OCI-LY1 (cell line): ENCODE results near the gene WNK1.
"Not testable (repeated sequence)": the region's sequence is repeated elsewhere in the genome, so short reads cannot be mapped to it uniquely, and the experiment has no call there.

Experiments used
- H2AFZ ChIP-seq: fragments of 200-600 bp; sonication (generic), shearing (Covaris generic); 2 replicates; pipeline ENCODE4 v1.6.0; 2014; ENCODE audit warnings: antibody characterized with exemption, mild to moderate bottlenecking, low read length
- H3F3A ChIP-seq: fragments of 200-600 bp; sonication (generic), shearing (Covaris generic); 2 replicates; pipeline ENCODE4 v1.6.0; 2014; ENCODE audit warnings: mild to moderate bottlenecking, antibody characterized with exemption, low read length, moderate library complexity; ENCODE audit not compliant: insufficient read depth
- H3K27ac ChIP-seq: fragments of 200-600 bp; sonication (generic); 2 replicates; pipeline ENCODE4 v1.5.1; 2014; ENCODE audit warnings: low read length, mixed run types, mild to moderate bottlenecking, low read depth; ENCODE audit not compliant: poor library complexity, severe bottlenecking
- H3K27me3 ChIP-seq: fragments of 200-600 bp; sonication (generic); 2 replicates; pipeline ENCODE4 v1.6.0; 2014; ENCODE audit warnings: antibody characterized with exemption, mild to moderate bottlenecking, low read length, moderate library complexity; ENCODE audit not compliant: insufficient read depth
- H3K36me3 ChIP-seq: fragments of 200-600 bp; sonication (generic); 2 replicates; pipeline ENCODE4 v1.6.1; 2014; ENCODE audit warnings: mild to moderate bottlenecking, antibody characterized with exemption, low read length, moderate library complexity, mixed read lengths; ENCODE audit not compliant: insufficient read depth
- H3K4me1 ChIP-seq: fragments of 200-600 bp; sonication (generic); 2 replicates; pipeline ENCODE4 v1.5.1; 2014; ENCODE audit warnings: mild to moderate bottlenecking, low read length, moderate library complexity; ENCODE audit not compliant: insufficient read depth, severe bottlenecking
- H3K4me2 ChIP-seq: fragments of 200-600 bp; sonication (generic), shearing (Covaris generic); 2 replicates; pipeline ENCODE4 v1.6.1; 2014; ENCODE audit warnings: low read length
- H3K4me3 ChIP-seq: fragments of 200-600 bp; sonication (generic); 2 replicates; pipeline ENCODE4 v1.5.1; 2014; ENCODE audit warnings: low read length, low read depth, mild to moderate bottlenecking, mixed read lengths; ENCODE audit not compliant: poor library complexity, severe bottlenecking
- H3K79me2 ChIP-seq: fragments of 200-600 bp; shearing (Covaris generic); 2 replicates; pipeline ENCODE4 v1.6.1; 2016; ENCODE audit warnings: mixed run types, low read length, mixed read lengths; ENCODE audit not compliant: insufficient read depth
- H3K9ac ChIP-seq: fragments of 200-600 bp; sonication (generic), shearing (Covaris generic); 2 replicates; pipeline ENCODE4 v1.6.1; 2014; ENCODE audit warnings: mild to moderate bottlenecking, low read length, mixed read lengths
- H3K9me2 ChIP-seq: fragments of 200-600 bp; sonication (generic), shearing (Covaris generic); 2 replicates; pipeline ENCODE4 v1.6.1; 2014; ENCODE audit warnings: low read depth, mild to moderate bottlenecking, low read length, mixed read lengths
- H3K9me3 ChIP-seq: fragments of 200-600 bp; shearing (Covaris generic); 2 replicates; pipeline ENCODE4 v1.6.1; 2014; ENCODE audit warnings: low read length, mixed read lengths
- H4K20me1 ChIP-seq: fragments of 200-600 bp; sonication (generic), shearing (Covaris generic); 2 replicates; pipeline ENCODE4 v1.6.0; 2016; ENCODE audit warnings: mild to moderate bottlenecking, low read length; ENCODE audit not compliant: insufficient read depth
- EZH2 ChIP-seq: fragments of 200-600 bp; sonication (generic), shearing (Covaris generic); IDR thresholded peaks from 2 replicates; pipeline ENCODE4 v1.8.0; 2017; ENCODE audit warnings: borderline replicate concordance, mixed run types, mild to moderate bottlenecking, antibody characterized with exemption, low read length, moderate library complexity, mixed read lengths
- TF ChIP-seq, protein P1 (sequence below): fragments of 200-600 bp; sonication (generic), shearing (Covaris generic); IDR thresholded peaks from 2 replicates; pipeline ENCODE4 v1.5.1; 2017; ENCODE audit warnings: mild to moderate bottlenecking, antibody characterized with exemption, low read length, moderate library complexity, mixed read lengths

Gene WNK1

DNA sequence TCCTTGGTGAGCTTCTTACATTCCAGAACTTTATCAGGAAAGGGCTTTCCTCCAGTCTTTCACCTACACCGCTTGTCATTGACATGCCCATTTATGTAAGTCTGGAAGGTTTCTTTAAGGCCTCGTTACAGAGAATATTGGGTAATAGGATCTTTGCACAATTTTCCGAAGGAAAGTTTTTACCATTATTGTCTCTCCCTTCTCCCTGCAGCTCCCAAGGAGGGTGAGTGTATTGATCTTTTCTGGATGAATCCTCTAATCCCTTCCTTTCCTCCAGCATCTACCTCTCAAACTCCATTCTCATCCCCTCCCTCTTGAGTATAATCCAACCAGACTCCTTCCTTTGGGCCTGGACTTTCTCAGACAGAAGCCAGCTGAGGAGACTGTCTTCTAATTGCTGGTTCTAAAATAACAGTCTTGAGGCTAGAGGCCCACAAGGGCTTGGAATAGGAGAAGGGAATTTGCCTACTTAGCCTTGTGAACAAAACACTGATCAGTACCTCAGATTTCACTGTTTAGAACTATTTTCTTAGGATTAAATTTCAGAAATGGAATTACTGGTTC lies 21.8 kb downstream of the WNK1 start:
- H3K27ac ChIP-seq: peak overlapping the region; percentile 21
- no peaks in the 10 kb centered on the region for H4K20me1 ChIP-seq

DNA sequence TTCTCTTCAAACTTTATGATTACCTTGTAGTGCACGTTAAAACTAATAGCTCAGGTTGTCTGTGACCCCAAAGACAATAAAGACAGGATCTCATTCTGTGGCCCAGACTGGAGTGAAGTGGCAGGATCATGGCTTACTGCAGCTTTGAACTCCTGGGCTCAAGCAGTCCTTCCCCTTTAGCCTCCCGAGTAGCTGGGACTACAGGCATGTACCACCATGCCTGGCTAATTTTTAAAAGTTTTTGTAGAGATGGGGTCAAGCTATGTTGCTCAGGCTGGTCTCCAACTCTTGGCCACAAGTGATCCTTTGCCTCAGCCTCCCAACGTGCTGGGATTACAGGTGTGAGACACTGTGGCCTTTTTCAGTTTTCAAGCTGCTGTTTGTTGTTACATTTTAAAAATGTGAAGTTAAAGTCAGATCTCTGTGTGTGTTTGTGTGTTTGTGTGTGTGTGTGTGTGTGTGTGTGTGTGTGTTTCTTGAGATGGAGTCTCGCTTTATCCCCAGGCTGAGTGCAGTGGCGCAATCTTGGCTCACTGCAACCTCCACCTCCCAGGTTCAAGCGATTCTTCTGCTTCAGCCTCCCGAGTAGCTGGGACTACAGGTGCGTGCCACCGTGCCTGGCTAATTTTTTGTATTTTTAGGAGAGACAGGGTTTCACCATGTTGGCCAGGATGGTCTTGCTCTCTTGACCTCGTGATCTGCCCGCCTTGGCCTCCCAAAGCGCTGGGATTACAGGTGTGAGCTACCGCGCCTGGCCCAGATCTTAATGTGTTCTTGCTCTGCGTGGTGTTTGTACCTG lies 23.8 kb downstream of the WNK1 start:
- not testable (repeated sequence) for H4K20me1 ChIP-seq, H3K36me3 ChIP-seq

More for the DNA sequence above, 21.8 kb downstream of the WNK1 start:
- Histone ChIP-seq H3K9ac (no peak overlapping the region), H3K4me3 (no peak overlapping the region), H3K36me3 (peaks cover 4% of the 10 kb centered on the region; the same call in 1 of the 2 replicates), H3F3A (0 out of 2 replicates have a peak, but pooled peaks cover 3% of the 10 kb centered on the region), H3K9me2 (no peaks in the 10 kb centered on the region), H3K4me1 (peaks cover 59% of the 10 kb centered on the region), H3K27me3 (no peaks in the 10 kb centered on the region), H3K9me3 (no peaks in the 10 kb centered on the region), H2AFZ (no peak overlapping the region), H3K4me2 (no peak overlapping the region), H3K79me2 (peaks cover 94% of the 10 kb centered on the region)
- TF ChIP-seq EZH2: no peak
- TF ChIP-seq, protein P1, sequence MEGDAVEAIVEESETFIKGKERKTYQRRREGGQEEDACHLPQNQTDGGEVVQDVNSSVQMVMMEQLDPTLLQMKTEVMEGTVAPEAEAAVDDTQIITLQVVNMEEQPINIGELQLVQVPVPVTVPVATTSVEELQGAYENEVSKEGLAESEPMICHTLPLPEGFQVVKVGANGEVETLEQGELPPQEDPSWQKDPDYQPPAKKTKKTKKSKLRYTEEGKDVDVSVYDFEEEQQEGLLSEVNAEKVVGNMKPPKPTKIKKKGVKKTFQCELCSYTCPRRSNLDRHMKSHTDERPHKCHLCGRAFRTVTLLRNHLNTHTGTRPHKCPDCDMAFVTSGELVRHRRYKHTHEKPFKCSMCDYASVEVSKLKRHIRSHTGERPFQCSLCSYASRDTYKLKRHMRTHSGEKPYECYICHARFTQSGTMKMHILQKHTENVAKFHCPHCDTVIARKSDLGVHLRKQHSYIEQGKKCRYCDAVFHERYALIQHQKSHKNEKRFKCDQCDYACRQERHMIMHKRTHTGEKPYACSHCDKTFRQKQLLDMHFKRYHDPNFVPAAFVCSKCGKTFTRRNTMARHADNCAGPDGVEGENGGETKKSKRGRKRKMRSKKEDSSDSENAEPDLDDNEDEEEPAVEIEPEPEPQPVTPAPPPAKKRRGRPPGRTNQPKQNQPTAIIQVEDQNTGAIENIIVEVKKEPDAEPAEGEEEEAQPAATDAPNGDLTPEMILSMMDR: no peak

DNA sequence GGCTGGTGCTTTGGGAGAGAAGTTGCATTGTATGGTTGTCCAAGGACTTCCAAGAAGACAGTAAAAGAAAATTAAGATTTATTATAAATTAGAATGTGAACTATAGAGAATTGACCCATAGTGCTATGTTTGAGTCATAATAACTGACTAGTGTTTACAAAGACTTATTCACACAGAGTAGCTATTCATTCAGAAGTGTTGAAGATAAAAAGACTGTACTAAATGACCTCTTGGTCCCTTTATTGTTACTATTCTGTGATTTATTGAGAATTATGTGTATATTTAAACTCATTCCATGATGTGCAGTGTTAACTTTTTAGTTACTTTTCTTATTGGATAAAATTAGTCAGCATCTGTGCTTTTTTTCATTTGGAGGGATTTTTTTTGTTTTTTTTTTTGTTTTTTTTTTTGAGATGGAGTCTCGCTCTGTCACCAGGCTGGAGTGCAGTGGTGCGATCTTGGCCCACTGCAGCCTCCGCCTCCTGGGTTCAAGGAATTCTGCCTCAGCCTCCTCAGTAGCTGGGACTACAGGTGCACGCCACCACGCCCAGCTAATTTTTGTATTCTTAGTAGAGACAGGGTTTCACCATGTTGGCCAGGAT lies 24.5 kb downstream of the WNK1 start:
- not testable (repeated sequence) for H3K36me3 ChIP-seq, H3K9me3 ChIP-seq, H3K9ac ChIP-seq, H4K20me1 ChIP-seq, H3K4me3 ChIP-seq, H3K4me2 ChIP-seq, H3K9me2 ChIP-seq, H3F3A ChIP-seq, H3K27me3 ChIP-seq, H2AFZ ChIP-seq, H3K27ac ChIP-seq
- H3K4me1 ChIP-seq: peaks cover 69% of the 10 kb centered on the region
- peaks cover 94% of the 10 kb centered on the region for H3K79me2 ChIP-seq

More for the DNA sequence above, 23.8 kb downstream of the WNK1 start:
- not testable (repeated sequence) for H3K9me3 ChIP-seq, H3K9ac ChIP-seq, H2AFZ ChIP-seq, H3K4me3 ChIP-seq, H3K9me2 ChIP-seq, H3F3A ChIP-seq, H3K4me2 ChIP-seq, H3K27me3 ChIP-seq
- Histone ChIP-seq H3K79me2 (peaks cover 94% of the 10 kb centered on the region), H3K4me1 (peaks cover 62% of the 10 kb centered on the region), H3K27ac (peak overlapping the region; percentile 48)

DNA sequence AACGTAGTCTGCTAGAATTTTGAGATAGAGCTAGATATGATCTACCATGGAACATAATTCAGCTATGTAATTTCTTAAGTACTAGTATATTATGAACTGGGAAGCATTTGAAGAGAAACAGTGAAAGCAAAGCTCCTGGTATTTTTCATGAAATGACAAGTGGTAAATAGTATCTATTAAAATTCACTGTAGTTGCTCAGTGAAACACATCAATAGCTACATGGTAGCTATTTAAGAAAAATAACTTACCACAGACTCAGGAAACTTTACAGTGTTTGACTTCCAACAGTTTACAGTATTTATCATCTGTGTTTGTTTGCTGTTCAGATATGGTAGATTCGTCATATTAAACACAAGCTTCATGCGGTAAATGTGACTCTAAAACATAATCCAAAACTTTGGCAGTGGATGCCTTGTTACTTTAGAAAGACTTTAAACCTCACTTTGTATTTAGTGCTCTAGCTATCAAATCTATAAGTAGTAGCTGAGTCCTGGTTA lies 25.2 kb downstream of the WNK1 start:
- Histone ChIP-seq H3K4me2 (peak overlapping the region; percentile 19; the same call in 1 of the 2 replicates), H3K9ac (no peak overlapping the region), H3K4me1 (peaks cover 70% of the 10 kb centered on the region), H3F3A (0 out of 2 replicates have a peak, but pooled peaks cover 3% of the 10 kb centered on the region), H3K9me2 (no peaks in the 10 kb centered on the region), H3K27me3 (no peaks in the 10 kb centered on the region), H3K4me3 (no peak overlapping the region), H3K27ac (no peak overlapping the region), H4K20me1 (no peaks in the 10 kb centered on the region), H2AFZ (no peak overlapping the region), H3K36me3 (peaks cover 4% of the 10 kb centered on the region; the same call in 1 of the 2 replicates), H3K9me3 (no peaks in the 10 kb centered on the region), H3K79me2 (peaks cover 94% of the 10 kb centered on the region)
- TF ChIP-seq, protein P1: no peak
- no peak for TF ChIP-seq EZH2
